GM12878 (cell line): ENCODE measurements around the gene REN. TPM values are rescaled to one million over a fixed set of nuclear protein-coding genes. Genes with fewer than 3 reads are reported as not detected.

Experiments used
- ATAC-seq: fragments of 200-7000 bp; cut with Tn5 transposase; 3 replicates; pipeline ENCODE4 v1.9.1; 2020; ENCODE audit warnings: mild to moderate bottlenecking, moderate library complexity
- BruUV-seq: library from RNA; stranded (reverse); fragments of 400-500 nt; replicated peaks from 2 replicates; lab custom pipeline; 2021; lab: Mats Ljungman, UMichigan
- CTCF ChIA-PET: fragments of 300-600 bp; sonication (Branson Sonifier 250); formaldehyde crosslinking; extraction: SDS; loops from one replicate; lab custom pipeline; 2021; ENCODE audit warnings: inconsistent platforms; lab: Yijun Ruan, JAX
- POLR2A ChIA-PET: fragments of 350-600 bp; formaldehyde crosslinking; extraction: SDS; loops from one replicate; lab custom pipeline; 2021; ENCODE audit warnings: inconsistent platforms; lab: Charles Lee
- RAD21 ChIA-PET: fragments of 300-600 bp; sonication (Branson Sonifier 250); formaldehyde crosslinking; loops from one replicate; lab custom pipeline; 2023; ENCODE audit warnings: antibody characterized with exemption; ENCODE audit not compliant: unreplicated experiment; lab: Charles Lee
- SMC1A ChIA-PET: fragments of 300-600 bp; sonication (Branson Sonifier 250); formaldehyde crosslinking; loops from one replicate; lab custom pipeline; 2023; ENCODE audit not compliant: unreplicated experiment, uncharacterized antibody; lab: Charles Lee
- DNase-seq: peaks from one replicate; pipeline ENCODE4 v3.0.0-alpha.2; 2011; ENCODE audit warnings: low read depth, low spot score
- FAIRE-seq: peaks from 3 replicates; lab custom pipeline; 2011; peaks lifted over from hg19 to GRCh38; lab: Jason Lieb, UNC
- H2AFZ ChIP-seq: 2 replicates; pipeline ENCODE4 v1.6.0; 2011; ENCODE audit warnings: low read depth, low read length, control low read depth; ENCODE audit not compliant: control insufficient read depth
- H3K27ac ChIP-seq: 2 replicates; pipeline ENCODE4 v1.5.1; 2011; ENCODE audit warnings: control low read depth; ENCODE audit not compliant: control insufficient read depth, insufficient read depth
- H3K27me3 ChIP-seq, 2 experiments: replicated peaks in 1 of 2; 2 replicates each; pipeline versions ENCODE4 v1.6.0 to v1.6.1; 2011; ENCODE audit warnings: low read length in 1 of 2; ENCODE audit not compliant: control insufficient read depth in 2 of 2, insufficient read depth in 2 of 2
- H3K36me3 ChIP-seq, 2 experiments: 2 replicates each; pipeline ENCODE4 v1.5.1; 2011; ENCODE audit warnings: low read length in 1 of 2; ENCODE audit not compliant: control insufficient read depth in 2 of 2, insufficient read depth in 2 of 2
- H3K4me1 ChIP-seq: 2 replicates; pipeline ENCODE4 v1.6.1; 2011; ENCODE audit warnings: mild to moderate bottlenecking, low read length, moderate library complexity, mixed read lengths; ENCODE audit not compliant: control insufficient read depth, insufficient read depth
- H3K4me2 ChIP-seq: 2 replicates; pipeline ENCODE4 v1.6.0; 2011; ENCODE audit warnings: control low read depth; ENCODE audit not compliant: control insufficient read depth, insufficient read depth
- H3K4me3 ChIP-seq: fragments of 200-600 bp; sonication (generic); 2 replicates; pipeline ENCODE4 v1.5.1; 2016
- H3K79me2 ChIP-seq: 2 replicates; pipeline ENCODE4 v1.6.0; 2011; ENCODE audit warnings: low read length; ENCODE audit not compliant: control insufficient read depth, insufficient read depth
- H3K9ac ChIP-seq: 2 replicates; pipeline ENCODE4 v1.8.0; 2011; ENCODE audit warnings: low read length, control low read depth, mixed read lengths; ENCODE audit not compliant: control insufficient read depth, insufficient read depth
- H3K9me3 ChIP-seq: replicated peaks from 3 replicates; pipeline ENCODE4 v1.5.1; 2011; ENCODE audit warnings: mild to moderate bottlenecking, low read length; ENCODE audit not compliant: control insufficient read depth, insufficient read depth
- H4K20me1 ChIP-seq: 2 replicates; pipeline ENCODE4 v1.6.0; 2011; ENCODE audit not compliant: control insufficient read depth, insufficient read depth
- ATF2 ChIP-seq: IDR thresholded peaks from 2 replicates; pipeline ENCODE4 v1.6.1; 2012; ENCODE audit warnings: low read length, inconsistent platforms
- BRCA1 ChIP-seq: IDR thresholded peaks from 2 replicates; pipeline ENCODE4 v1.6.1; 2011; ENCODE audit warnings: low read depth, low read length, improper control_type of control experiment
- CREM ChIP-seq: IDR thresholded peaks from 2 replicates; pipeline ENCODE4 v1.6.1; 2014; ENCODE audit warnings: antibody characterized with exemption, low read depth
- E4F1 ChIP-seq: fragments of 450-650 bp; IDR thresholded peaks from 2 replicates; pipeline ENCODE4 v1.6.1; 2018; ENCODE audit warnings: borderline replicate concordance, mild to moderate bottlenecking; ENCODE audit not compliant: partially characterized antibody
- GABPA ChIP-seq: IDR thresholded peaks from 2 replicates; pipeline ENCODE4 v1.6.1; 2014; ENCODE audit warnings: antibody characterized with exemption, low read depth, mild to moderate bottlenecking, inconsistent platforms
- HDGF ChIP-seq: fragments of 450-650 bp; IDR thresholded peaks from 2 replicates; pipeline ENCODE4 v1.6.1; 2016; ENCODE audit warnings: antibody characterized with exemption
- IRF3 ChIP-seq: fragments of 450-650 bp; IDR thresholded peaks from 2 replicates; pipeline ENCODE4 v1.6.1; 2014; ENCODE audit warnings: mild to moderate bottlenecking
- NFXL1 ChIP-seq: fragments of 450-650 bp; IDR thresholded peaks from 2 replicates; pipeline ENCODE4 v1.6.1; 2017; ENCODE audit warnings: antibody characterized with exemption, mild to moderate bottlenecking, borderline replicate concordance
- NR2C1 ChIP-seq: fragments of 450-650 bp; IDR thresholded peaks from 2 replicates; pipeline ENCODE4 v1.6.1; 2017; ENCODE audit warnings: antibody characterized with exemption, mild to moderate bottlenecking, moderate library complexity
- STAT1 ChIP-seq: fragments of 450-650 bp; conservative IDR thresholded peaks from 2 replicates; pipeline ENCODE4 v1.6.1; 2014; ENCODE audit warnings: antibody characterized with exemption, mild to moderate bottlenecking
- TCF12 ChIP-seq: IDR thresholded peaks from 2 replicates; pipeline ENCODE4 v1.6.1; 2011; ENCODE audit warnings: low read depth, mild to moderate bottlenecking, low read length
- WGBS: methylation state at CpG from one replicate; pipeline ENCODE4 v1.1.6; 2016; ENCODE audit warnings: low lambda C conversion rate; ENCODE audit not compliant: insufficient replicate concordance, insufficient coverage; ENCODE audit errors: missing lambda C conversion rate; 5-methylcytosine and 5-hydroxymethylcytosine counted together
- in situ Hi-C: fragments of 300-500 bp; cut with MboI; formaldehyde crosslinking; loops from 9 replicates; pipeline ENCODE4 v1.14.3; 2018; ENCODE audit warnings: mixed read lengths
- intact Hi-C: fragments of 100-400 bp; cut with micrococcal nuclease; formaldehyde crosslinking; loops from one replicate; pipeline ENCODE4 v1.14.2; 2022; ENCODE audit not compliant: unreplicated experiment
- polyA plus RNA-seq, 11 experiments: library from polyadenylated mRNA; depleted of rRNA in 4 of 11; unstranded in 6 of 11; stranded (reverse) in 5 of 11; fragments of >200 nt; fragmentation: Nextera tagmentation in 4 of 11; fragmentation: Illumina TruSeq in 1 of 11; extraction: Ambion mirVana in 4 of 11; extraction: Trizol in 1 of 11; gene quantifications; 1 replicate in 1 of 11; 2 replicates in 10 of 11; pipeline versions ENCODE4 v1.2.1 to v1.2.3, GENCODE V29; 2011 to 2016; ENCODE audit warnings: inconsistent platforms in 2 of 11, missing spikeins in 2 of 11, low read depth in 1 of 11
- total RNA-seq, 4 experiments: library from RNA; depleted of rRNA in 3 of 4; stranded (reverse); fragments of >200 nt in 3 of 4; fragmentation: Illumina TruSeq in 1 of 4; extraction: Trizol in 1 of 4; gene quantifications; 2 replicates each; pipeline versions ENCODE4 v1.2.1 to v1.2.3, GENCODE V29; 2013 to 2021

Gene REN
- total and polyA plus RNA-seq, 10 of the 15 experiments (the other 5 are each of a cell fraction or from before 2014, with no cell fraction given): not detected

- Histone ChIP-seq H3K4me2 (no peak overlapping the region), H3K9ac (no peak overlapping the region), H4K20me1 (no peaks in the 10 kb centered on the region), H3K36me3 (no peaks in the 10 kb centered on the region), H3K27me3 (peaks cover 0 to 2% of the 10 kb centered on the region in 2 experiments; a peak in 2 of 4 replicates), H3K9me3 (no peaks in the 10 kb centered on the region), H3K27ac (no peak overlapping the region), H2AFZ (no peak overlapping the region), H3K4me3 (no peak overlapping the region), H3K4me1 (no peaks in the 10 kb centered on the region)
- BruUV-seq: no TSS peak
- intact Hi-C loops: no loop called here
- no peak for ATAC-seq
- SMC1A ChIA-PET: interaction anchor here (1.7 kb wide), 1 partner anchor 37 kb away, joined by 7 read pairs; no protein-coding TSS in a partner anchor
- no peak for DNase-seq
- RAD21 ChIA-PET: no interaction called here
- WGBS: 28% methylated on average over 9 of the region's 9 CpGs
- POLR2A ChIA-PET: interaction anchor here (0.8 kb wide), 1 partner anchor 24 kb away, joined by 3 read pairs; no protein-coding TSS in a partner anchor
- TF ChIP-seq GABPA (no peak), E4F1 (no peak), CREM (no peak), ATF2 (no peak), STAT1 (no peak), NFXL1 (no peak), NR2C1 (no peak), BRCA1 (no peak), IRF3 (no peak), TCF12 (no peak), HDGF (no peak)
- TF ChIP-seq, all 136 proteins: peak for 0
- no peaks in the 10 kb centered on the region for H3K79me2 ChIP-seq
- no peak for FAIRE-seq
- CTCF ChIA-PET: interaction anchor here (1.0 kb wide), 1 partner anchor 199 kb away, joined by 3 read pairs; no protein-coding TSS in a partner anchor
- in situ Hi-C loops: no loop called here
Observed at GRCh38 chr1:204199579-204199978, 33.4 kb upstream of the REN start.
